HL-60 (cell line): ENCODE measurements around the gene ELL2.

Source experiments
- DNase-seq, 2 experiments: peaks; one replicate each; pipeline ENCODE4 v3.0.0-alpha.2; 2010 to 2020; ENCODE audit warnings: low read depth in 1 of 2, low spot score in 1 of 2
- H3K27ac ChIP-seq: fragments of 250-450 bp; sonication (Bioruptor Pico); replicated peaks from 2 replicates; pipeline ENCODE4 v1.5.1; 2020; ENCODE audit warnings: mild to moderate bottlenecking, moderate library complexity
- H3K27me3 ChIP-seq: fragments of 250-450 bp; sonication (Bioruptor Pico); 2 replicates; pipeline ENCODE4 v1.5.1; 2021; ENCODE audit warnings: mild to moderate bottlenecking, moderate library complexity; ENCODE audit not compliant: insufficient read depth, poor library complexity, severe bottlenecking
- H3K4me3 ChIP-seq: replicated peaks from 2 replicates; pipeline ENCODE4 v1.5.1; 2011; ENCODE audit warnings: mild to moderate bottlenecking, control low read depth, low read length; ENCODE audit not compliant: insufficient read depth
- CTCF ChIP-seq: IDR thresholded peaks from one replicate; pipeline ENCODE4 v1.5.1; 2011; ENCODE audit warnings: low read length, control low read depth, inconsistent platforms; ENCODE audit not compliant: insufficient read depth
- GABPA ChIP-seq: IDR thresholded peaks from 2 replicates; pipeline ENCODE4 v1.6.1; 2012; ENCODE audit warnings: low read depth
- POLR2AphosphoS5 ChIP-seq: IDR thresholded peaks from 2 replicates; pipeline ENCODE4 v1.6.1; 2012; ENCODE audit warnings: low read depth
- REST ChIP-seq: IDR thresholded peaks from 2 replicates; pipeline ENCODE4 v1.6.1; 2012; ENCODE audit warnings: low read depth; ENCODE audit not compliant: insufficient replicate concordance
- SPI1 ChIP-seq: IDR thresholded peaks from 2 replicates; pipeline ENCODE4 v1.6.1; 2012; ENCODE audit warnings: low read depth, mild to moderate bottlenecking, borderline replicate concordance

ELL2 gene

GRCh38 chr5:95969055-95969454, 7.4 kb upstream of the ELL2 start:
- Histone ChIP-seq H3K27ac (no peak overlapping the region; the same call in 1 of the 2 replicates), H3K27me3 (no peaks in the 10 kb centered on the region)
- TF ChIP-seq GABPA (no peak), POLR2AphosphoS5 (no peak), SPI1 (no peak), CTCF (no peak), REST (no peak)

GRCh38 chr5:95967236-95967635, 5.6 kb upstream of the ELL2 start:
- DNase-seq = no peak
- Histone ChIP-seq H3K4me3 (no peak overlapping the region), H3K27me3 (no peaks in the 10 kb centered on the region), H3K27ac (no peak overlapping the region)
- no peak for TF ChIP-seq REST
- no peak for TF ChIP-seq POLR2AphosphoS5
- TF ChIP-seq SPI1 = no peak
- no peak for TF ChIP-seq GABPA
- TF ChIP-seq CTCF = no peak

More at GRCh38 chr5:95969055-95969454, 7.4 kb upstream of the ELL2 start:
- DNase-seq = no peak
- H3K4me3 ChIP-seq = no peak overlapping the region

GRCh38 chr5:95966005-95966404, 4.4 kb upstream of the ELL2 start:
- Histone ChIP-seq H3K27me3 (no peaks in the 10 kb centered on the region), H3K4me3 (no peak overlapping the region), H3K27ac (no peak overlapping the region)
- no peak for DNase-seq
- TF ChIP-seq GABPA (no peak), SPI1 (no peak), POLR2AphosphoS5 (no peak), CTCF (no peak), REST (no peak)
